Measurements from ENCODE around the gene GHITM. TPM values are rescaled to one million over a fixed set of nuclear protein-coding genes. Genes with fewer than 3 reads are reported as not detected.

Gene GHITM
- total RNA-seq, 2 donors from 2014 or later = 122 to 143 TPM

DNA sequence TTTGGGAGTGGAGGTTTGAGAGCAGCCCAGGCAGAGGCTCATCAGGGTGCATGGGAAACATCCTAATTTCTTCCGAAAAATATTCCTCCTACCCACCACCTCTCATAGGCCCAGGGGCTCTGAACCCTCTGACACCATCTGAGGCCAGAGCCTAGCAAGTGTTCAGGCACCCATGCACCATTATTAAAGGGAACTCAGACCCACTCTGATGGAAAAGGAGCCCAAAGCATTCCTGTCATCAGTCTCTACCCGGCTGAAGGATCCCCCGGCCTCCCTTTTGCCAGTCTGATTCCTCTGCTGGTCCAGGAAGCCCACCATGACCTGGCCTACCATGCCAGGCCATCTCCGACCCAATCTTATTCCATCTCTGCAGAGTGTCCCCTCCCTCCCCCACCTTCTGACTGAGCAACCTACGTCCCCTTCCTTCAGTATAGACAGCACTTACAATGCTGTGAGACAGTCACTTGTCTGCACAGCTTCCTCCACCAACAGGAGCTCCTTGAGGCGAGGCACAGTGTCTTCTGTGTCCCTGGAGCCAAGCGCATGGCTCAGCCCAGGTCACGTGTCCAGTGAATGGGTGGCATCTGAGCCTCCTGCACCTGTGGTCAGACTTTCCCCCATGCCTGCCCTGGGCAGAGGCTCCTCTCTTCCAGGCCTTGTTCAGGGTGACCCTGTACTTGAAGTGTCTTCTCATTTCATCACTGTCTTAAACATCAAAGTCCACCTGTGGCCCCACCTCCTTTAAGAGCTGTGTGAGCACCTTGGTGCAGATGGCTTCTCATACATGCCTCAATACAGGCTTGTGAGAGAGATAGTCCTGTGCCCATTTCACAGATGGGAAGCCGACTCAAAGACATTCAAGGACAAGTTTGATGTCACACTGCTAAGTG is 33.4 kb downstream of the GHITM start:
- intact Hi-C loops (cut with DNase I) = no loop called here
- Histone ChIP-seq H3K4me1 (replicated peaks) (no peaks in the 10 kb centered on the region), H3K27me3 (replicated peaks; ENCODE audit: insufficient read depth) (no peaks in the 10 kb centered on the region), H3K4me3 (no peak overlapping the region), H3K36me3 (no peaks in the 10 kb centered on the region), H3K27ac (peak overlapping the region; percentile 29 to 60), H3K9me3 (no peaks in the 10 kb centered on the region)
- WGBS = 92% methylated on average over 9 of the region's 9 CpGs
- no peak for DNase-seq (ENCODE audit: low spot score)
- TF ChIP-seq POLR2AphosphoS5 (IDR thresholded peaks at IDR 0.05) = no peak

DNA sequence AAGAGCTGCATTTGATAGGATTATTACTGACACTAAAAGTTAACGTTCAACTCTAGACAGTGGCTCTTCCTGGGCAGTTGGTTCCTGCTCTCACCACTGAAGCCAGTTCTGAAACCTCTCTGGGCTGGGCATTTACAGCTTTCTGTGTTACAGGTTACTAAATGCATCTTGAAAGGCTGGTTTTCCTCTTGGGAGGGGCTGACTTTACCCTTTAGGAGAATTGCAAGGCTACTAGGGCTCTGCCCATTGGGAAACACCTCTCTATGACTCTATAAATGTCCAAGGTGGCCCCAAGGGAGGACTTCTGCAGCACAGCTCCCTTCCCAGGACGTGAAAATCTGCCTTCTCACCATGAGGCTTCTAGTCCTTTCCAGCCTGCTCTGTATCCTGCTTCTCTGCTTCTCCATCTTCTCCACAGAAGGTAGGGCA is 34.2 kb downstream of the GHITM start, which contains the start of gene GPR15LG:
TSS of gene GPR15LG (plus strand) at position 301 of the 429 bp plus-strand sequence. CDS start at position 352, 51 bp downstream.
- TF ChIP-seq, protein P1, sequence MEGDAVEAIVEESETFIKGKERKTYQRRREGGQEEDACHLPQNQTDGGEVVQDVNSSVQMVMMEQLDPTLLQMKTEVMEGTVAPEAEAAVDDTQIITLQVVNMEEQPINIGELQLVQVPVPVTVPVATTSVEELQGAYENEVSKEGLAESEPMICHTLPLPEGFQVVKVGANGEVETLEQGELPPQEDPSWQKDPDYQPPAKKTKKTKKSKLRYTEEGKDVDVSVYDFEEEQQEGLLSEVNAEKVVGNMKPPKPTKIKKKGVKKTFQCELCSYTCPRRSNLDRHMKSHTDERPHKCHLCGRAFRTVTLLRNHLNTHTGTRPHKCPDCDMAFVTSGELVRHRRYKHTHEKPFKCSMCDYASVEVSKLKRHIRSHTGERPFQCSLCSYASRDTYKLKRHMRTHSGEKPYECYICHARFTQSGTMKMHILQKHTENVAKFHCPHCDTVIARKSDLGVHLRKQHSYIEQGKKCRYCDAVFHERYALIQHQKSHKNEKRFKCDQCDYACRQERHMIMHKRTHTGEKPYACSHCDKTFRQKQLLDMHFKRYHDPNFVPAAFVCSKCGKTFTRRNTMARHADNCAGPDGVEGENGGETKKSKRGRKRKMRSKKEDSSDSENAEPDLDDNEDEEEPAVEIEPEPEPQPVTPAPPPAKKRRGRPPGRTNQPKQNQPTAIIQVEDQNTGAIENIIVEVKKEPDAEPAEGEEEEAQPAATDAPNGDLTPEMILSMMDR (IDR thresholded peaks at IDR 0.05) = no peak
- no peak for TF ChIP-seq POLR2A (IDR thresholded peaks at IDR 0.05)
- no peak for TF ChIP-seq POLR2AphosphoS5 (IDR thresholded peaks at IDR 0.05)
- Histone ChIP-seq H3K27ac (peak within 1 kb of the TSS; percentile 29 to 60), H3K4me1 (replicated peaks) (no peaks in the 10 kb centered on the region), H3K27me3 (replicated peaks; ENCODE audit: insufficient read depth) (no peaks in the 10 kb centered on the region), H3K9me3 (no peaks in the 10 kb centered on the region), H3K36me3 (no peaks in the 10 kb centered on the region), H3K4me3 (no peak within 1 kb of the TSS)
- DNase-seq (ENCODE audit: low spot score) = no peak
- intact Hi-C loops (cut with DNase I) = no loop called here
- 42% methylated on average over 2 of the region's 2 CpGs for WGBS

DNA sequence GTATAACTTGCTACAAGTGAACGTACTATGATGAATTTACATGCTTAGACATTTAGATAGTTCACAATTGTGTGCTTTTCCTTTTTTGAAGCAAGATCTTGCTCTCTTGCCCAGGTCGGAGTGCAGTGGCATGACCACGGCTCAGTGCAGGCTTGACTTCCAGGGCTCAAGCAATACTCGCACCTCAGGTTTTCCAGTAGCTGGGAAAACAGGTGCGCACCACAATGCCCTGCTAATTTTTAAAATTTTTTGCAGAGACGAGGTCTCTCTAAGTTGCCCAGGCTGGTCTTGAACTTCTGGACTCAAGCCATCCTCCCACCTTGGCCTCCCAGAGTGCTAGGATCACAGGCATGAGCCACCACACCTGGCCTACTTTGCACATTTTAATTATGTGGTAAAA is 36.1 kb downstream of the GHITM start:
- WGBS = 95% methylated on average over 6 of the region's 6 CpGs
- Histone ChIP-seq H3K4me1 (replicated peaks) (no peaks in the 10 kb centered on the region), H3K27ac (no peak overlapping the region), H3K27me3 (replicated peaks; ENCODE audit: insufficient read depth) (no peaks in the 10 kb centered on the region), H3K4me3 (no peak overlapping the region), H3K36me3 (no peaks in the 10 kb centered on the region), H3K9me3 (no peaks in the 10 kb centered on the region)
- TF ChIP-seq, protein P1 (IDR thresholded peaks at IDR 0.05) = no peak
- TF ChIP-seq POLR2A (IDR thresholded peaks at IDR 0.05) = no peak
- TF ChIP-seq POLR2AphosphoS5 (IDR thresholded peaks at IDR 0.05) = no peak
- no peak for DNase-seq (ENCODE audit: low spot score)
- intact Hi-C loops (cut with DNase I) = no loop called here

DNA sequence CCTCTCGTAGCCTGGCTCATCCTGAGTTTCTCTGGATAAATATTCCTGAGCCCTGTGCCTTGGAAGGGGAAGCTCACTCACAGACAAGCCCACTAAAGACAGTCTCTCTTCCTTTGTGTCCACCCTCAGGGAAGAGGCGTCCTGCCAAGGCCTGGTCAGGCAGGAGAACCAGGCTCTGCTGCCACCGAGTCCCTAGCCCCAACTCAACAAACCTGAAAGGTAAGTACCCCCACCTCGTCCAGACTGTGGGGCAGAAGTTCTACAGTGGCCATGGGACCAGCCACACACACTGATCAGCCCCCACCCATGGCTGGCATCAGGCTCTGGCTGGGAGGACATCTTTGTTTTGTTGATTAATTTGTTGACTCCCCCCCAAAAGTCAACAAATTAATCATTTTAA is 37.0 kb downstream of the GHITM start:
- intact Hi-C loops (cut with DNase I) = no loop called here
- 55% methylated on average over 4 of the region's 4 CpGs for WGBS

DNA sequence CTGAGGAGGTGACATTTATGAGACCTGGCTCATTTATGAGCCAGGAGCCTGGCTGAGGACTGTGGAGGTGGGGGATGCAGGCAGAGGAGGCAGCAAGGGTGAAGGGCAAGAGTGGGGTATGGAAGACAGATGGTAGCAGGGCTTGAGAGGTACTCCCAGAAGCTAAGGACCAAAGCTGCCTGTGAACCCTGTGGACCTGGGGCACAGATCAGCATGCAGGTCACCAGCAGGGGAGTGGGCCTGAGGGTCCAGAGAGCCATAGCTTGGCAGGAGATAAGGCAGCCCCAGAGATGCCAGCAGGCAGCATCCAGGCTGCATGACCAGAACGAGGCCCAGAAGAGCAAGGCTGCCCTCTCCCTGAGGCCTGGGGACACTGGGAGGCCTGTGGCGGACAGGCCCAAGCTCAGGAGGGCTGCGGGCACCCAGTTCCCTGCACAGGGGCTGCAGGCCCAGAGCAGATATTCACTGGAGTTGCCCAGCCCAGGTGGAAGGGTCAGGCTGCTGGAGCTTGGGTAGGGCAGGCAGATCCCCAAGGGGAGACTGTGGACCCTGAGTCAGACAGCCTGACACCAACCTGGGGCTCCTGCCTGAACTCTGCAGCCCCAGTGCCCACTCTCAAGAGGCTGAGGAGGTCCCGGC is 37.6 kb downstream of the GHITM start:
- WGBS = 71% methylated on average over 4 of the region's 4 CpGs
- intact Hi-C loops (cut with DNase I) = no loop called here
- Histone ChIP-seq H3K27me3 (replicated peaks; ENCODE audit: insufficient read depth) (no peaks in the 10 kb centered on the region), H3K4me3 (no peak overlapping the region), H3K36me3 (no peaks in the 10 kb centered on the region), H3K9me3 (no peaks in the 10 kb centered on the region), H3K27ac (no peak overlapping the region), H3K4me1 (replicated peaks) (no peaks in the 10 kb centered on the region)
- DNase-seq (ENCODE audit: low spot score) = no peak
- TF ChIP-seq, protein P1 (IDR thresholded peaks at IDR 0.05) = no peak
- TF ChIP-seq POLR2A (IDR thresholded peaks at IDR 0.05) (no peak), POLR2AphosphoS5 (IDR thresholded peaks at IDR 0.05) (no peak)

More for the DNA sequence above, 37.0 kb downstream of the GHITM start:
- Histone ChIP-seq H3K4me1 (replicated peaks) (no peaks in the 10 kb centered on the region), H3K9me3 (no peaks in the 10 kb centered on the region), H3K27me3 (replicated peaks; ENCODE audit: insufficient read depth) (no peaks in the 10 kb centered on the region), H3K4me3 (no peak overlapping the region), H3K27ac (no peak overlapping the region), H3K36me3 (no peaks in the 10 kb centered on the region)
- DNase-seq (ENCODE audit: low spot score) = no peak
- TF ChIP-seq POLR2AphosphoS5 (IDR thresholded peaks at IDR 0.05) (no peak), POLR2A (IDR thresholded peaks at IDR 0.05) (no peak)
- TF ChIP-seq, protein P1 (IDR thresholded peaks at IDR 0.05) = no peak

All from prostate gland (tissue), 2 donors.